Measurements from ENCODE around the gene CFAP99. TPM values are rescaled to one million over a fixed set of nuclear protein-coding genes. Genes with fewer than 3 reads are reported as not detected.

The CFAP99 gene
- total and polyA plus RNA-seq, 9 of the 15 experiments (the other 6 are each of a cell fraction or from before 2014, with no cell fraction given): 0.07 to 0.18 (median 0.09) TPM; not detected in 6

DNA sequence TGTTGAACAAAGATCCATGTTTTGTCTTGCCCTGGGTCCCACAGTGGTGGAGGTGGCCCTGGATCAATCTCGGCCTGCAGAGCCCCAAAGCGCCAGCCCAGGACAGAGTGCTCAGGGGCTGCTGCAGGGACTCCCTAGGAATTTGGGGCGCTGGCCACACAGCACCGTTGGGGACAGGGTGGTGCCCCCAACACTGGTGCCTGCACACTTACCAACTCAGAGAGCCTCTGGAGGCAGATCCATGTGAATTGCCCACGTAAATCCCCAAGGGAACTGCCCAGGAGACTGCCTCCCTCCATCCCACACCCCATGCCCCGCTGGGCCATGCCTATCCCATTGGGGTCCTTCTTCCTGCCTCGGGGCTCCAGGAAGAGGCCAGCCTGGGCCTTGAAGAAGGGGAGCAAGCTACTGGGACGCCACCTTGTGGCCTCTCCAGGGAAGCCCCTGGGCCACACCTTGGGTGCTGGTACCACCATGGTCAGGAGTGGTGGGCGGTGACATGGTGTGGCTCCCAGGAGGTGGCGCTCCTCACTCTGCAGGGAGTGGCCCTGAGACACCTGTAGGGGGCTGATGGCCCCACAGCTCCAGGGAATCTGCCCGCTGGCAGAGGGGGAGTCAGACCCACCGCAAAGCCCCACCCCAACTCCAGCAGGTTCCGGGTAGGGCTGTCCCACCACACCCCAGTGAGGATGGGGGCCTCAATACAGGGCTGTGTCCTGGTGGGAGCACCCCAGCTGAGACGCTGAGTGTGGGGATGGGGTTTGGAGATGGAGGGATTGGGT, 22.8 kb downstream of the CFAP99 start (continued):
- TF ChIP-seq, protein P1, sequence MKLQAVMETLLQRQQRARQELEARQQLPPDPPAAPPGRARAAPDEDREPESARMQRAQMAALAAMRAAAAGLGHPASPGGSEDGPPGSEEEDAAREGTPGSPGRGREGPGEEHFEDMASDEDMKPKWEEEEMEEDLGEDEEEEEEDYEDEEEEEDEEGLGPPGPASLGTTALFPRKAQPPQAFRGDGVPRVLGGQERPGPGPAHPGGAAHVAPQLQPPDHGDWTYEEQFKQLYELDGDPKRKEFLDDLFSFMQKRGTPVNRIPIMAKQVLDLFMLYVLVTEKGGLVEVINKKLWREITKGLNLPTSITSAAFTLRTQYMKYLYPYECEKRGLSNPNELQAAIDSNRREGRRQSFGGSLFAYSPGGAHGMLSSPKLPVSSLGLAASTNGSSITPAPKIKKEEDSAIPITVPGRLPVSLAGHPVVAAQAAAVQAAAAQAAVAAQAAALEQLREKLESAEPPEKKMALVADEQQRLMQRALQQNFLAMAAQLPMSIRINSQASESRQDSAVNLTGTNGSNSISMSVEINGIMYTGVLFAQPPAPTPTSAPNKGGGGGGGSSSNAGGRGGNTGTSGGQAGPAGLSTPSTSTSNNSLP (IDR thresholded peaks at IDR 0.05; ENCODE audit: borderline replicate concordance, low read depth, low read length): no peak
- no peak for TF ChIP-seq HIVEP1 (CRISPR knock-in tag; IDR thresholded peaks at IDR 0.05)
- TF ChIP-seq CBX1 (IDR thresholded peaks at IDR 0.05; ENCODE audit: low read depth): no peak; the same call in 1 of the 2 replicates
- no peak for TF ChIP-seq ZNF12 (CRISPR knock-in tag; IDR thresholded peaks at IDR 0.05)
- no peak for TF ChIP-seq ZNF175 (CRISPR knock-in tag; IDR thresholded peaks at IDR 0.05; ENCODE audit: low read depth)
- no peak for TF ChIP-seq HNRNPL (IDR thresholded peaks at IDR 0.05; ENCODE audit: low read depth, low read length)
- TF ChIP-seq ZNF77 (CRISPR knock-in tag; IDR thresholded peaks at IDR 0.05): no peak
- TF ChIP-seq, protein P2, sequence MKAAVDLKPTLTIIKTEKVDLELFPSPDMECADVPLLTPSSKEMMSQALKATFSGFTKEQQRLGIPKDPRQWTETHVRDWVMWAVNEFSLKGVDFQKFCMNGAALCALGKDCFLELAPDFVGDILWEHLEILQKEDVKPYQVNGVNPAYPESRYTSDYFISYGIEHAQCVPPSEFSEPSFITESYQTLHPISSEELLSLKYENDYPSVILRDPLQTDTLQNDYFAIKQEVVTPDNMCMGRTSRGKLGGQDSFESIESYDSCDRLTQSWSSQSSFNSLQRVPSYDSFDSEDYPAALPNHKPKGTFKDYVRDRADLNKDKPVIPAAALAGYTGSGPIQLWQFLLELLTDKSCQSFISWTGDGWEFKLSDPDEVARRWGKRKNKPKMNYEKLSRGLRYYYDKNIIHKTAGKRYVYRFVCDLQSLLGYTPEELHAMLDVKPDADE (conservative IDR thresholded peaks at IDR 0.05; ENCODE audit: control insufficient read depth, low read depth, low read length): 0 out of 2 replicates have a peak, but pooled peaks have one; percentile 11
- TF ChIP-seq, protein P3, sequence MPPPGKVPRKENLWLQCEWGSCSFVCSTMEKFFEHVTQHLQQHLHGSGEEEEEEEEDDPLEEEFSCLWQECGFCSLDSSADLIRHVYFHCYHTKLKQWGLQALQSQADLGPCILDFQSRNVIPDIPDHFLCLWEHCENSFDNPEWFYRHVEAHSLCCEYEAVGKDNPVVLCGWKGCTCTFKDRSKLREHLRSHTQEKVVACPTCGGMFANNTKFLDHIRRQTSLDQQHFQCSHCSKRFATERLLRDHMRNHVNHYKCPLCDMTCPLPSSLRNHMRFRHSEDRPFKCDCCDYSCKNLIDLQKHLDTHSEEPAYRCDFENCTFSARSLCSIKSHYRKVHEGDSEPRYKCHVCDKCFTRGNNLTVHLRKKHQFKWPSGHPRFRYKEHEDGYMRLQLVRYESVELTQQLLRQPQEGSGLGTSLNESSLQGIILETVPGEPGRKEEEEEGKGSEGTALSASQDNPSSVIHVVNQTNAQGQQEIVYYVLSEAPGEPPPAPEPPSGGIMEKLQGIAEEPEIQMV (tag; conservative IDR thresholded peaks at IDR 0.05; ENCODE audit: low read depth): no peak
- no peak for TF ChIP-seq SIRT6 (IDR thresholded peaks at IDR 0.05; ENCODE audit: low read depth, low read length)
- TF ChIP-seq SIN3B (IDR thresholded peaks at IDR 0.05; ENCODE audit: low read depth): no peak
- TF ChIP-seq ZNF551 (CRISPR knock-in tag; IDR thresholded peaks at IDR 0.05): no peak
- TF ChIP-seq, protein P4, sequence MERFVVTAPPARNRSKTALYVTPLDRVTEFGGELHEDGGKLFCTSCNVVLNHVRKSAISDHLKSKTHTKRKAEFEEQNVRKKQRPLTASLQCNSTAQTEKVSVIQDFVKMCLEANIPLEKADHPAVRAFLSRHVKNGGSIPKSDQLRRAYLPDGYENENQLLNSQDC (CRISPR knock-in tag; IDR thresholded peaks at IDR 0.05): no peak
- TF ChIP-seq, protein P5, sequence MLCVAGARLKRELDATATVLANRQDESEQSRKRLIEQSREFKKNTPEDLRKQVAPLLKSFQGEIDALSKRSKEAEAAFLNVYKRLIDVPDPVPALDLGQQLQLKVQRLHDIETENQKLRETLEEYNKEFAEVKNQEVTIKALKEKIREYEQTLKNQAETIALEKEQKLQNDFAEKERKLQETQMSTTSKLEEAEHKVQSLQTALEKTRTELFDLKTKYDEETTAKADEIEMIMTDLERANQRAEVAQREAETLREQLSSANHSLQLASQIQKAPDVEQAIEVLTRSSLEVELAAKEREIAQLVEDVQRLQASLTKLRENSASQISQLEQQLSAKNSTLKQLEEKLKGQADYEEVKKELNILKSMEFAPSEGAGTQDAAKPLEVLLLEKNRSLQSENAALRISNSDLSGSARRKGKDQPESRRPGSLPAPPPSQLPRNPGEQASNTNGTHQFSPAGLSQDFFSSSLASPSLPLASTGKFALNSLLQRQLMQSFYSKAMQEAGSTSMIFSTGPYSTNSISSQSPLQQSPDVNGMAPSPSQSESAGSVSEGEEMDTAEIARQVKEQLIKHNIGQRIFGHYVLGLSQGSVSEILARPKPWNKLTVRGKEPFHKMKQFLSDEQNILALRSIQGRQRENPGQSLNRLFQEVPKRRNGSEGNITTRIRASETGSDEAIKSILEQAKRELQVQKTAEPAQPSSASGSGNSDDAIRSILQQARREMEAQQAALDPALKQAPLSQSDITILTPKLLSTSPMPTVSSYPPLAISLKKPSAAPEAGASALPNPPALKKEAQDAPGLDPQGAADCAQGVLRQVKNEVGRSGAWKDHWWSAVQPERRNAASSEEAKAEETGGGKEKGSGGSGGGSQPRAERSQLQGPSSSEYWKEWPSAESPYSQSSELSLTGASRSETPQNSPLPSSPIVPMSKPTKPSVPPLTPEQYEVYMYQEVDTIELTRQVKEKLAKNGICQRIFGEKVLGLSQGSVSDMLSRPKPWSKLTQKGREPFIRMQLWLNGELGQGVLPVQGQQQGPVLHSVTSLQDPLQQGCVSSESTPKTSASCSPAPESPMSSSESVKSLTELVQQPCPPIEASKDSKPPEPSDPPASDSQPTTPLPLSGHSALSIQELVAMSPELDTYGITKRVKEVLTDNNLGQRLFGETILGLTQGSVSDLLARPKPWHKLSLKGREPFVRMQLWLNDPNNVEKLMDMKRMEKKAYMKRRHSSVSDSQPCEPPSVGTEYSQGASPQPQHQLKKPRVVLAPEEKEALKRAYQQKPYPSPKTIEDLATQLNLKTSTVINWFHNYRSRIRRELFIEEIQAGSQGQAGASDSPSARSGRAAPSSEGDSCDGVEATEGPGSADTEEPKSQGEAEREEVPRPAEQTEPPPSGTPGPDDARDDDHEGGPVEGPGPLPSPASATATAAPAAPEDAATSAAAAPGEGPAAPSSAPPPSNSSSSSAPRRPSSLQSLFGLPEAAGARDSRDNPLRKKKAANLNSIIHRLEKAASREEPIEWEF (CRISPR knock-in tag; IDR thresholded peaks at IDR 0.05): no peak
- TF ChIP-seq PYGO2 (tag; IDR thresholded peaks at IDR 0.05): no peak
- no peak for TF ChIP-seq RFX7 (CRISPR knock-in tag; IDR thresholded peaks at IDR 0.05)
- no peak for TF ChIP-seq ASH1L (IDR thresholded peaks at IDR 0.05; ENCODE audit: borderline replicate concordance, low read depth, partially characterized antibody)
- no peak for TF ChIP-seq TBP (optimal IDR thresholded peaks at IDR 0.05; ENCODE audit: low read depth, low read length)

All from K562 (cell line).